HG03558 (cell line): ENCODE measurements around the gene WNT10A.

Experiments
- ATAC-seq: cut with Tn5 transposase; IDR thresholded peaks from one replicate; pipeline ENCODE4 v1.9.1; 2021; ENCODE audit warnings: moderate number of reproducible peaks; ENCODE audit not compliant: unreplicated experiment; ENCODE audit errors: extremely low read depth

Gene WNT10A

DNA sequence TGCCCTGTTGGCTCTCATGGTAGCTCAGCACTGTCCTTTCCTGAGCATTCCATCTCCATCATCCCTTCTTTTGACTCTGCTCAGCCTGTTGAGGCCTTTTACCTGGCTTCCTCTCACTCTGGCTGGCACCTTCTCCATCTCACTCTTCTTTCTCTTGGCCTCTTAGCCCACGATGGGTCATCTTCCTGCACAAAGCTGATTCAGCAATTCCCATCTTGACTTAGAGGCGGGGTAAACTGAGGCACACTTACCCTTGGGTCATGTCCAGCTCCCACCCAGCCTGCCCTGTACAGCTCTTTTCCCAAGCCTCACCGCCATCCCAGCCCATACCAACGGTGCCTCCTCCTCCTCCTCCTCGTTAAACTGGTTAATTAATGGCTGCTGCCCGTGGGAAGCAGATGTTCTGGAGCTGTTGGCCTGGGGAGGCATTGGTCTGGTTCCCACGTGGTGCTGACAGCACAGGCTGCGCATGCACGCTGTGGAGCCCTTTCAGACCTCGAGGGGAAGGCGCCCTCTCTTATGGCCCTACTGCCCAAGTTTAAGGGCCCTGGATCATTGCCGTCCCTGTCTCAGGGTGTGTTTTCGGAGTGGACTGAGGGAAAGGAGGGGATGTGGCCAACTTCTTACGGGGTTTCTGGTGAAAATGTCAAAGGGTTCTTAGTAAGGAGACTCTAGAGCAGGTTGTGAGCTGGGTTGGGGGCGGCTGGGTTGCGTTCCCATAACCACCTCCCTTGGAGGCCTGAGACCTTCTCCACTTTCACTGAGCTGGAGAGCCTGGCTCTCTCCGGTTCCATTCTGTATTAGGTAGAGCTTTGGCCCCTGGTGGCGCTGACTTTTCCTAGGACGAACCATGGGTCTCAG is 10.9 kb downstream of the WNT10A start:
- no peak for ATAC-seq

DNA sequence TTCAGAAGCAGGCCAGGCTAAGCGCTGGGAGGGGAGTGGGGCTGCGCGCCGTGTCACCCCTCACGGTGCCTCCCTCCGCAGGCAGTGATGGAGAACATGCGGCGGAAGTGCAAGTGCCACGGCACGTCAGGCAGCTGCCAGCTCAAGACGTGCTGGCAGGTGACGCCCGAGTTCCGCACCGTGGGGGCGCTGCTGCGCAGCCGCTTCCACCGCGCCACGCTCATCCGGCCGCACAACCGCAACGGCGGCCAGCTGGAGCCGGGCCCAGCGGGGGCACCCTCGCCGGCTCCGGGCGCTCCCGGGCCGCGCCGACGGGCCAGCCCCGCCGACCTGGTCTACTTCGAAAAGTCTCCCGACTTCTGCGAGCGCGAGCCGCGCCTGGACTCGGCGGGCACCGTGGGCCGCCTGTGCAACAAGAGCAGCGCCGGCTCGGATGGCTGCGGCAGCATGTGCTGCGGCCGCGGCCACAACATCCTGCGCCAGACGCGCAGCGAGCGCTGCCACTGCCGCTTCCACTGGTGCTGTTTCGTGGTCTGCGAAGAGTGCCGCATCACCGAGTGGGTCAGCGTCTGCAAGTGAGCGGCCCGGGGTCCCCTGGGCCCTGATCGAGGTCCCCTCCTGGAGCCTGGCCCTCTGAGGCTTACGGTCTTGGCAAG is 12.2 kb downstream of the WNT10A start:
- peak; percentile 33 for ATAC-seq

GRCh38 chr2:218893349-218894150 is 12.9 kb downstream of the WNT10A start:
- no peak for ATAC-seq

DNA sequence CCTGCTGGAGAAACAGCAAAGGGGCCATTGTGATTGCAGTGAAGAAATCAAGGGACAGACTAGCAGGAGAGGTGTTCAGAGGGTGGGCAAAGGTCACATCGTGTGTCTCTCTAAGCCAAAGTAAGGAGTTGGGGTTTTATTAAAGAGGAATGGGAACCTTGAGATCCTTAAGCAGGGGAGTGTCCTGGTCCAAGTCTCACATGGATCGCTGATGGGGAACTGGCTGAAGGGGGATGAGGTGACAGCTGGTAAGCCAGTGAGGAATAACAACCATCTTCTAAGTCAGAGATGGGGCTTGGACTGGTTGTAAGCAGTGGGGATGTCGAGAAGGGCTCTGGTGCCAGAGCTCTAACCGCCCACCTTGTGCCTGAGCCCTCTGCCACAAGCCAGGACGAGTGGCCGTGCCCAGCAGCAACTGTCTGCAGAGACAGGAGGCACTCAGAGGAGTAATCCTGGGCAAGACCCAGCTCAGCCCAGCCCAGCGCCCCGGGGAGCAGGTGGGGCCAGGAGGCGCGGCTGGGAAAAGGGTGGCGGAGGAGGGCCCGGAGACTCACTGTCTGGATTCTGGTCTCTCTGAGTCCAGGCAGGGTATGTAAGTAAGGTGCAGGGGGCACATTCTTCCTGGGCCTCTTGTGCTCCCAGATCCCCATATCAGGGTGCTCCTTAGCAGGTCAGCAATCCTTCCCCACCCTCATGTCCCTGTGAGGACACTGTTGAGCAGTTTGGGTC is 13.7 kb downstream of the WNT10A start:
- no peak for ATAC-seq

- ATAC-seq = no peak
Observed at GRCh38 chr2:218894880-218895157, 14.2 kb downstream of the WNT10A start.

- no peak for ATAC-seq
Observed at GRCh38 chr2:218895326-218895725, 14.7 kb downstream of the WNT10A start.

- ATAC-seq = peak; percentile 2
Observed at GRCh38 chr2:218895759-218896500, 15.3 kb downstream of the WNT10A start.

DNA sequence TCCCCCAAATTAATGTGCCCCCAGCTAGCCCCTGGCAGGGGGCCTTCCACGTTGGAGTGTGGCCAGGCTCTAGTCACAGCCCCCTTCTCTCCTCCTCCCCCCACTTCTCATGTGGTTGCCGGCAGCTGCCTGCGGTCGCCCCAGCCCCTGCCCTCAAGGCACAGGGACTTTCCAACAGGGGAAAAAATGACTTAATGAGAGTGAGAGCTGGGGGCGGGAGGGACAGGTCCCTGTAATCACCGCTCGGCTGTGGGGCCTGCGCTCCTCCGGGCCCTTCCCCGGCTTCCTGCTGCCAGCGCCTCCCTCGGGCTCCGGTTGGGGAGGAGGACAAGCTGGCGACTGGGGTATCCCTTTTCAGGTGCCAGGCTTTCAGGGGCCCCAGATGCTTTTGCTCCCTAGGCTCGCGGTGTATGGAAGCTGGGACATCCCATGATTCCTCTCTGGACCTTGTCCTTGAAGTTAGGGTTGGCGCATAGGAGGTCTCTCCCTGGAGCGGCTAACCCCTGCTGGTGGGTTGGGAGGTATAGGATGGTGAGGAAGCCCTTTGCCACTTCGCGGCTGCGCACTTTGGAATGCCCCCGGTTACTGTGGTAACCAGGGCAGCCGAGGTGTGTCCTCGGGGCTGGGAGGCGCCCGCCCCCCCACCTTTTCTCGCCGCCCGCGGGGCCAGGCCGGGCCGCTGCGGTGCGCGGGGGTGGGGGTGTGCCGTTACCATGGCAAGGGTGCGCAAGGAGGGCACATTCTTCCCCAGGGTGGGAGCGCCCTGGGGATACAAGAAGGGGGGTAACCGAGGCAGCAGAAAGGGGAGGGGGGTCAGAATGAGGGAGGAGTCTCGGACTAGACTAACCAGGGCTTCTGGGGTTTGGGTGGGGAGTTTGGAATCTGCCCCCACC is 16.1 kb downstream of the WNT10A start:
- ATAC-seq = peak; percentile 27

DNA sequence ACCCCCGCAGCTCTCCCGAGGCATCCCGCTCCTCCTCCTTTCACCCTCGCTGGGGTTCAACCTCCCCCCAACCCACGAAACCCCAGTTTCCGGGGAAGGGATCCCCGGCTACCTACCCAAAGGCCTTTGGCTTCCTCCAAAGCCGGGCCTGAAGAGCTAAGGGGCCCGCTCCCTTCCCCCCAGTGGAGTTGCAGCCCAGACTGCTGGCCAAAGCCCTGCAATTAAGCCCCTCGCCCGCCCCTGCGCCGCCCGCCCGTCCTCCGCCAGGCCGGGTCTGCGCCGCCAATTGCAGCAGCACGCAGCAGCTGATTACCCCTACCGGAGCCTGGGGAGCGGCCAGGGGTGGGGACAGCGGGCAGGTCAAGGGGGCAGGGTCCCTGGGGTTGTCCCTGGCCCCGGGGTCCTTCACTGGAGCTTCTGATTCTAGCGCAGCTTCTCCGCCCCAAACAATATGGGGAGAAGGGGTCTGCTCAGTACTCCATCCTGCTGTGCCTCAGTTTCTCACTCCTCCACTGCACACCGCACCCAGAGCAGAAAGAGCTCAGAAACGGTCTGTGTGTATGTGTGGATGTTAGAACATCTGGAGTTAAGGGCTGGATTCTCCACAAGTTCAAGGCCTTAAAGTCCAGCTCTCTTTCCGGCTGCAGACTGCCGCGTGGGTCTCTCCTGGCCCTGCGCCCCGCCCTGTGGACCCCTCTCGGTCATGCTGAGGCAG is 16.9 kb downstream of the WNT10A start:
- no peak for ATAC-seq

DNA sequence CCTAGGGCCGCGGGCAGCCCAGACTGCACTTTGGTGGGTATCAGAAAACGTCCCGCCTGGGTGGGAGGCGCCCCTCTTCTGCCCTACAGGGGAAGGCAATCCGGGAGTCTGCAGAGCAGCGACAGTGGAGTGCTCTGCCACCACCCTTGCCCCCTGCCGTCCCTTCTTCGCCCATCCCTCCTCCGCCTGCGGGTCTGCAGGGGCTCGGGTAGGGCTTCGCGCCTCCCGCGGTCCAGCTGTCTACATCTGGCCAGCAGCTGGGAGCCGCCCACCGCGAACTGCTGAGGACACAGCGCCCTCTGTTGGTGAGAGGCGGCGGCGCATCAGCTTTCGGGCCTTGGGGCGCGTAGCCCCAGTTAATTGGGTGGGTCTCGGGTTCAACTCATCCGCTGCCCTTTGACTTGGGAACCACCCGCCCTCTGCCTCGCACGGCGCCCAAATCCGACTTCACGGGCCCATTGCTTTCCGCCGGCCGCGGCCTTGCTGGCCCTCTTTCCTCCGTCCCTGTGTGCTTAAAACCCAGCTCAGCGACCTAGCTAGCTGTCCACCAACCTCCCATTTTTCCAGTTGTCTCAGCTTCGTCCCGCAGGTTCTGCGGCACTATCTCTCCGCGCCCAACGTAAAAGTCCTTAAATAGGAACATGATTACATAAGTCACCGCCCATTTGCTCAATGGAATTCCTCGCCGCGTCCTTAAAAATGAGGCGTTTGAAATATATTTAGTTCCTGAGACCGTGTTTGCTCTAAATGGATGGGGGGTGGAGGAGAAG is 17.6 kb downstream of the WNT10A start:
- ATAC-seq = peak; percentile 26

DNA sequence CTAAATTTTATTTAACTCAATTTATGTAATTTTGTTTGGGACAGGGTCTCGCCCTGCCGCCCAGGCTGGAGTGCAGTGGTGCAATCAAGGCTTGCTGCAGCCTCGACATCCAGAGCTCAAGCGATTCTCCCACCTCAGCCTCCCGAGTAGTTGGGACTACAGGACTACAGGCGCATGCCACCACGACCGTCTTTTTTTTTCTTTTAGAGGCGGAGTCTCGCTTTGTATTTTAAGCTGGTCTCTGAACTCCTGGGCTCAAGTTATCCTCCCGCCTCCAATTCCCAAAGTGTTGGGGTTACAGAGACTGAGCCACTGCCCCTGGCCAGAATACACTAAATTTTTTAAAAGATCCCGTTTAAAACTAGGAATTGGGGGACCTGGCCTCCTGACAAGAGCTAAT is 18.5 kb downstream of the WNT10A start:
- no peak for ATAC-seq

GRCh38 chr2:218902427-218902826 is 21.8 kb downstream of the WNT10A start:
- ATAC-seq = no peak

- ATAC-seq = no peak
Observed at GRCh38 chr2:218904176-218904575, 23.5 kb downstream of the WNT10A start.

GRCh38 chr2:218908721-218909619 is 28.3 kb downstream of the WNT10A start:
- peak; percentile 87 for ATAC-seq

- no peak for ATAC-seq
Observed at GRCh38 chr2:218910741-218911140, 30.1 kb downstream of the WNT10A start.

DNA sequence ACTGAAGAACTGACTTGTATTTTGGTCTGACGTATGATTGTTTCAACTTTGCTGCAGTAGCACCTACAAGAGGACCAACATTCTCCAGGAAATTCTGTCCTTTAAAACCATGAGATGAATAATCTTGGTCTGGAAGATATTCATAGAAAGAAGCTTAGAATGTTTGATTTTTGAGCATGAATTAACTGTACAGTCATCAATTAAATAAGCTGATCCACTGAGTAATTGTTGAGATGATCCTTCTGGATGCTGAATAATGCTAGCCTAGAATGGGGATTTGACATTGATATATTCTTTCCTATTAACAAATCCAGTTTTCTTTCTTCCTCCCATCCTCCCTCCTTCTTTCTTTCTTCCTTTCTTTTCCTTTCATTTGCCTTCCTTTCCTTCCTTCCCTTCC is 39.9 kb downstream of the WNT10A start:
- ATAC-seq = no peak

DNA sequence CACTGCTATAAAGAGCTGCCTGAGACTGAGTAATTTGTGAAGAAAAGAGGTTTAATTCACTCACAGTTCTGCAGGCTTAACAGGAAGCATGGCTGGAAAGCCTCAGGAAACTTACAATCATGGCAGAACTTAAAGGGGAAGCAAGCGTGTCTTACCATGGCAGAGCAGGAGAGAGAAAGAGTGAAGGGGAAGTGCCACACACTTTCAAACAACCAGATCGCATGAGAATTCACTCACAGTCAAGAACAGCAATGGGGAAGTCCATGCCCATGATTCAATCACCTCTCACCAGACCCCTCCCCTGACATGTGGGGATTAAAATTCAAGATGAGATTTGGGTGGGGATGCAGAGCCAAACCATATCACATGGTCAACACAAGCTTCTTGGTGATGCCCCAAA is 44.1 kb downstream of the WNT10A start:
- no peak for ATAC-seq
